DOHH2 (cell line): ENCODE measurements around the gene RAB27B.

Experiments
- CTCF ChIP-seq: fragments of 200-600 bp; sonication (generic); IDR thresholded peaks from one replicate; pipeline ENCODE4 v1.5.1; 2014; ENCODE audit warnings: antibody characterized with exemption, mild to moderate bottlenecking, low read depth, low read length; ENCODE audit not compliant: poor library complexity, severe bottlenecking
- EZH2phosphoT487 ChIP-seq: fragments of 200-600 bp; sonication (generic); IDR thresholded peaks from 2 replicates; pipeline ENCODE4 v1.6.1; 2017; ENCODE audit warnings: borderline replicate concordance, mild to moderate bottlenecking, antibody characterized with exemption, low read length, moderate library complexity, mixed read lengths

- no peak for TF ChIP-seq CTCF
- TF ChIP-seq EZH2phosphoT487, result no peak
These were observed 55.7 kb downstream of the RAB27B start for GRCh38 chr18:54883816-54884604.
